Suprapubic skin (tissue), 4 donors: Measurements from ENCODE around the gene BLCAP.

ENCODE experiments used
- EP300 ChIP-seq: sonication (generic); formaldehyde crosslinking; IDR thresholded peaks from one replicate; pipeline ENCODE4 v1.6.1; 2017; ENCODE audit warnings: antibody characterized with exemption
- POLR2A ChIP-seq, 2 donors: fragments of 450-650 bp; IDR thresholded peaks; one replicate each; pipeline ENCODE4 v1.6.1; 2017; ENCODE audit warnings: antibody characterized with exemption in 2 of 2, mild to moderate bottlenecking in 2 of 2, moderate library complexity in 2 of 2
- POLR2AphosphoS5 ChIP-seq, 3 donors: sonication (generic); formaldehyde crosslinking; IDR thresholded peaks; one replicate each; pipeline ENCODE4 v1.6.1; 2017; ENCODE audit warnings: antibody characterized with exemption in 3 of 3
- TF ChIP-seq, protein P1 (sequence below), 2 donors: fragments of 200-600 bp in 1 of 2; fragments of 450-650 bp in 1 of 2; sonication (generic) in 1 of 2; IDR thresholded peaks; one replicate each; pipeline ENCODE4 v1.5.1; 2016 to 2019; ENCODE audit warnings: antibody characterized with exemption in 2 of 2, mild to moderate bottlenecking in 1 of 2, moderate library complexity in 1 of 2

GRCh38 chr20:37541326-37541725 is 13.7 kb upstream of the BLCAP start:
- no peak for TF ChIP-seq POLR2A (IDR thresholded peaks at IDR 0.05)
- TF ChIP-seq, protein P1, sequence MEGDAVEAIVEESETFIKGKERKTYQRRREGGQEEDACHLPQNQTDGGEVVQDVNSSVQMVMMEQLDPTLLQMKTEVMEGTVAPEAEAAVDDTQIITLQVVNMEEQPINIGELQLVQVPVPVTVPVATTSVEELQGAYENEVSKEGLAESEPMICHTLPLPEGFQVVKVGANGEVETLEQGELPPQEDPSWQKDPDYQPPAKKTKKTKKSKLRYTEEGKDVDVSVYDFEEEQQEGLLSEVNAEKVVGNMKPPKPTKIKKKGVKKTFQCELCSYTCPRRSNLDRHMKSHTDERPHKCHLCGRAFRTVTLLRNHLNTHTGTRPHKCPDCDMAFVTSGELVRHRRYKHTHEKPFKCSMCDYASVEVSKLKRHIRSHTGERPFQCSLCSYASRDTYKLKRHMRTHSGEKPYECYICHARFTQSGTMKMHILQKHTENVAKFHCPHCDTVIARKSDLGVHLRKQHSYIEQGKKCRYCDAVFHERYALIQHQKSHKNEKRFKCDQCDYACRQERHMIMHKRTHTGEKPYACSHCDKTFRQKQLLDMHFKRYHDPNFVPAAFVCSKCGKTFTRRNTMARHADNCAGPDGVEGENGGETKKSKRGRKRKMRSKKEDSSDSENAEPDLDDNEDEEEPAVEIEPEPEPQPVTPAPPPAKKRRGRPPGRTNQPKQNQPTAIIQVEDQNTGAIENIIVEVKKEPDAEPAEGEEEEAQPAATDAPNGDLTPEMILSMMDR (IDR thresholded peaks at IDR 0.05): no peak
- no peak for TF ChIP-seq POLR2AphosphoS5 (IDR thresholded peaks at IDR 0.05)
- TF ChIP-seq EP300: no peak
